H7 (cell line): Measurements from ENCODE around the gene PDILT. TPM values are rescaled to one million over a fixed set of nuclear protein-coding genes. Genes with fewer than 3 reads are reported as not detected.
"Not testable (repeated sequence)": the region's sequence is repeated elsewhere in the genome, so short reads cannot be mapped to it uniquely, and the experiment has no call there.

Experiments used
- DNase-seq: peaks from one replicate; pipeline ENCODE4 v3.0.0; 2012
- H3K27me3 ChIP-seq: 2 replicates; pipeline ENCODE4 v1.6.0; 2011; ENCODE audit warnings: mild to moderate bottlenecking, low read length; ENCODE audit not compliant: control insufficient read depth, insufficient read depth
- H3K36me3 ChIP-seq: replicated peaks from 2 replicates; pipeline ENCODE4 v1.5.1; 2011; ENCODE audit warnings: low read length; ENCODE audit not compliant: control insufficient read depth, insufficient read depth
- H3K4me3 ChIP-seq: 2 replicates; pipeline ENCODE4 v1.5.1; 2011; ENCODE audit warnings: low read depth, mild to moderate bottlenecking, control low read depth, low read length, moderate library complexity; ENCODE audit not compliant: insufficient read depth
- total RNA-seq: library from RNA; depleted of rRNA; stranded (reverse); fragments of >200 nt; shearing (Covaris generic); gene quantifications from 2 replicates; pipeline ENCODE4 v1.2.3, GENCODE V29; 2014

Gene PDILT
- total RNA-seq, 1 experiment from 2014 or later = not detected

GRCh38 chr16:20329392-20330138 lies 75.0 kb downstream of the PDILT start:
- H3K27me3 ChIP-seq = no peaks in the 10 kb centered on the region
- no peak overlapping the region for H3K4me3 ChIP-seq
- DNase-seq = no peak
- H3K36me3 ChIP-seq = no peaks in the 10 kb centered on the region

- H3K4me3 ChIP-seq = no peak within 1 kb of the TSS
- H3K27me3 ChIP-seq = no peaks in the 10 kb centered on the region
- H3K36me3 ChIP-seq = no peaks in the 10 kb centered on the region
- peak; percentile 39 for DNase-seq
These were observed 77.0 kb downstream of the PDILT start, which contains the start of gene GP2 for GRCh38 chr16:20327444-20328041. Gene GP2 (minus strand): TSS chr16:20327513. CDS start chr16:20326431, 1,082 bp downstream.

- Histone ChIP-seq H3K4me3 (no peak overlapping the region), H3K36me3 (no peaks in the 10 kb centered on the region), H3K27me3 (no peaks in the 10 kb centered on the region)
- no peak for DNase-seq
These were observed 78.2 kb downstream of the PDILT start for GRCh38 chr16:20326321-20326720.

GRCh38 chr16:20325005-20325404 lies 79.5 kb downstream of the PDILT start:
- DNase-seq = no peak
- Histone ChIP-seq H3K27me3 (no peaks in the 10 kb centered on the region), H3K36me3 (no peaks in the 10 kb centered on the region), H3K4me3 (no peak overlapping the region)

GRCh38 chr16:20323591-20324117 lies 80.9 kb downstream of the PDILT start:
- Histone ChIP-seq H3K36me3 (no peaks in the 10 kb centered on the region), H3K27me3 (no peaks in the 10 kb centered on the region), H3K4me3 (no peak overlapping the region)
- no peak for DNase-seq

- H3K27me3 ChIP-seq = no peaks in the 10 kb centered on the region
- no peak overlapping the region for H3K4me3 ChIP-seq
- no peak for DNase-seq
- H3K36me3 ChIP-seq = no peaks in the 10 kb centered on the region
These were observed 81.8 kb downstream of the PDILT start for GRCh38 chr16:20322696-20323095.

- Histone ChIP-seq H3K4me3 (no peak overlapping the region), H3K27me3 (no peaks in the 10 kb centered on the region), H3K36me3 (no peaks in the 10 kb centered on the region)
- DNase-seq = no peak
These were observed 82.9 kb downstream of the PDILT start for GRCh38 chr16:20321671-20322070.

GRCh38 chr16:20321051-20321450 lies 83.5 kb downstream of the PDILT start:
- H3K4me3 ChIP-seq, H3K27me3 ChIP-seq, H3K36me3 ChIP-seq, DNase-seq: not testable (repeated sequence)

GRCh38 chr16:20320592-20320991 lies 83.9 kb downstream of the PDILT start:
- DNase-seq = no peak

GRCh38 chr16:20320178-20320577 lies 84.4 kb downstream of the PDILT start:
- no peak for DNase-seq
- Histone ChIP-seq H3K27me3 (no peaks in the 10 kb centered on the region), H3K4me3 (no peak overlapping the region), H3K36me3 (no peaks in the 10 kb centered on the region)

More at GRCh38 chr16:20320592-20320991, 83.9 kb downstream of the PDILT start:
- H3K36me3 ChIP-seq = no peaks in the 10 kb centered on the region
- no peaks in the 10 kb centered on the region for H3K27me3 ChIP-seq
- no peak overlapping the region for H3K4me3 ChIP-seq

- no peaks in the 10 kb centered on the region for H3K27me3 ChIP-seq
- no peak overlapping the region for H3K4me3 ChIP-seq
- H3K36me3 ChIP-seq = no peaks in the 10 kb centered on the region
- DNase-seq = no peak
These were observed 85.1 kb downstream of the PDILT start for GRCh38 chr16:20319406-20319805.

- Histone ChIP-seq H3K36me3 (no peaks in the 10 kb centered on the region), H3K27me3 (no peaks in the 10 kb centered on the region), H3K4me3 (no peak overlapping the region)
- no peak for DNase-seq
These were observed 86.1 kb downstream of the PDILT start for GRCh38 chr16:20318437-20318836.

- H3K27me3 ChIP-seq = no peaks in the 10 kb centered on the region
- H3K36me3 ChIP-seq = no peaks in the 10 kb centered on the region
- no peak for DNase-seq
- no peak overlapping the region for H3K4me3 ChIP-seq
These were observed 86.5 kb downstream of the PDILT start for GRCh38 chr16:20318006-20318405.

GRCh38 chr16:20317117-20317516 lies 87.4 kb downstream of the PDILT start:
- no peak overlapping the region for H3K4me3 ChIP-seq
- DNase-seq = no peak
- H3K27me3 ChIP-seq = no peaks in the 10 kb centered on the region
- no peaks in the 10 kb centered on the region for H3K36me3 ChIP-seq

- H3K4me3 ChIP-seq = no peak overlapping the region
- DNase-seq = no peak
- no peaks in the 10 kb centered on the region for H3K27me3 ChIP-seq
- no peaks in the 10 kb centered on the region for H3K36me3 ChIP-seq
These were observed 87.8 kb downstream of the PDILT start for GRCh38 chr16:20316715-20317114.
